SK-N-SH treated with all-trans-retinoic acid at 6 μM for 48 hours (cell line): ENCODE measurements around the gene NTN1.

Experiments used
- ATAC-seq: fragments of 200-7000 bp; cut with Tn5 transposase; 3 replicates; pipeline ENCODE4 v1.9.1; 2020; ENCODE audit warnings: mild to moderate bottlenecking, moderate library complexity
- ARNTL ChIP-seq: fragments of 450-650 bp; formaldehyde crosslinking; IDR thresholded peaks from 2 replicates; pipeline ENCODE4 v1.5.0; 2020; ENCODE audit warnings: low read depth, mild to moderate bottlenecking, moderate library complexity, borderline replicate concordance
- BACH2 ChIP-seq: fragments of 250-450 bp; sonication (Bioruptor Pico); IDR thresholded peaks from 2 replicates; pipeline ENCODE4 v1.9.0; 2021; ENCODE audit warnings: mild to moderate bottlenecking, borderline replicate concordance
- CSDC2 ChIP-seq: fragments of 250-450 bp; sonication (Bioruptor Pico); IDR thresholded peaks from 2 replicates; pipeline ENCODE4 v1.5.0; 2020; ENCODE audit warnings: mild to moderate bottlenecking, moderate library complexity
- ESRRG ChIP-seq: fragments of 250-450 bp; sonication (Bioruptor Pico); IDR thresholded peaks from 2 replicates; pipeline ENCODE4 v1.6.1; 2021; ENCODE audit warnings: mild to moderate bottlenecking
- GLIS3 ChIP-seq: fragments of 250-450 bp; sonication (Bioruptor Pico); IDR thresholded peaks from 2 replicates; pipeline ENCODE4 v1.5.0; 2020; ENCODE audit warnings: mild to moderate bottlenecking, moderate library complexity
- ISL1 ChIP-seq: fragments of 250-450 bp; sonication (Bioruptor Pico); IDR thresholded peaks from 2 replicates; pipeline ENCODE4 v2.1.2; 2022; ENCODE audit warnings: mild to moderate bottlenecking, moderate library complexity
- OSR1 ChIP-seq: fragments of 250-450 bp; sonication (Bioruptor Pico); IDR thresholded peaks from 2 replicates; pipeline ENCODE4 v1.8.0; 2022; ENCODE audit warnings: moderate library complexity, mild to moderate bottlenecking, inconsistent platforms
- PPARA ChIP-seq: fragments of 250-450 bp; sonication (Bioruptor Pico); IDR thresholded peaks from 2 replicates; pipeline ENCODE4 v1.5.0; 2020; ENCODE audit warnings: mild to moderate bottlenecking, borderline replicate concordance
- SNAI2 ChIP-seq: fragments of 250-450 bp; sonication (Bioruptor Pico); IDR thresholded peaks from 2 replicates; pipeline ENCODE4 v1.5.0; 2020; ENCODE audit warnings: mild to moderate bottlenecking, moderate library complexity
- TCF4 ChIP-seq: fragments of 250-450 bp; sonication (Bioruptor Pico); IDR thresholded peaks from 2 replicates; pipeline ENCODE4 v1.8.0; 2021; ENCODE audit warnings: mild to moderate bottlenecking, moderate library complexity, borderline replicate concordance
- TOX ChIP-seq: fragments of 250-450 bp; sonication (Bioruptor Pico); IDR thresholded peaks from 2 replicates; pipeline ENCODE4 v1.8.0; 2021; ENCODE audit warnings: mild to moderate bottlenecking, moderate library complexity, borderline replicate concordance
- ZC3H10 ChIP-seq: fragments of 250-450 bp; sonication (Bioruptor Pico); IDR thresholded peaks from 2 replicates; pipeline ENCODE4 v1.5.1; 2021; ENCODE audit warnings: mild to moderate bottlenecking, moderate library complexity
- ZFP3 ChIP-seq: fragments of 250-450 bp; sonication (Bioruptor Pico); IDR thresholded peaks from 2 replicates; pipeline ENCODE4 v1.5.0; 2020; ENCODE audit warnings: mild to moderate bottlenecking, moderate library complexity
- ZNF70 ChIP-seq: fragments of 450-650 bp; formaldehyde crosslinking; IDR thresholded peaks from 2 replicates; pipeline ENCODE4 v1.5.0; 2020; ENCODE audit warnings: mild to moderate bottlenecking, moderate library complexity
- ZNF8 ChIP-seq: fragments of 450-650 bp; formaldehyde crosslinking; IDR thresholded peaks from 2 replicates; pipeline ENCODE4 v1.5.0; 2020; ENCODE audit warnings: mild to moderate bottlenecking, moderate library complexity
- TF ChIP-seq, protein P1 (sequence below): fragments of 250-450 bp; sonication (Bioruptor Pico); IDR thresholded peaks from 2 replicates; pipeline ENCODE4 v1.5.0; 2020; ENCODE audit warnings: mild to moderate bottlenecking, moderate library complexity
- TF ChIP-seq, protein P2 (sequence below): fragments of 250-450 bp; sonication (Bioruptor Pico); IDR thresholded peaks from 2 replicates; pipeline ENCODE4 v1.5.1; 2021; ENCODE audit warnings: mild to moderate bottlenecking, moderate library complexity
- TF ChIP-seq, protein P3 (sequence below): fragments of 250-450 bp; sonication (Bioruptor Pico); IDR thresholded peaks from 2 replicates; pipeline ENCODE4 v1.8.0; 2020; ENCODE audit warnings: mild to moderate bottlenecking, moderate library complexity, borderline replicate concordance
- TF ChIP-seq, protein P4 (sequence below): fragments of 250-450 bp; sonication (Bioruptor Pico); IDR thresholded peaks from 2 replicates; pipeline ENCODE4 v1.5.1; 2020; ENCODE audit warnings: low read depth, mild to moderate bottlenecking, moderate library complexity
- TF ChIP-seq, protein P5 (sequence below): fragments of 250-450 bp; sonication (Bioruptor Pico); IDR thresholded peaks from 2 replicates; pipeline ENCODE4 v1.8.0; 2021; ENCODE audit warnings: low read depth, mild to moderate bottlenecking, moderate library complexity, borderline replicate concordance

The NTN1 gene

DNA sequence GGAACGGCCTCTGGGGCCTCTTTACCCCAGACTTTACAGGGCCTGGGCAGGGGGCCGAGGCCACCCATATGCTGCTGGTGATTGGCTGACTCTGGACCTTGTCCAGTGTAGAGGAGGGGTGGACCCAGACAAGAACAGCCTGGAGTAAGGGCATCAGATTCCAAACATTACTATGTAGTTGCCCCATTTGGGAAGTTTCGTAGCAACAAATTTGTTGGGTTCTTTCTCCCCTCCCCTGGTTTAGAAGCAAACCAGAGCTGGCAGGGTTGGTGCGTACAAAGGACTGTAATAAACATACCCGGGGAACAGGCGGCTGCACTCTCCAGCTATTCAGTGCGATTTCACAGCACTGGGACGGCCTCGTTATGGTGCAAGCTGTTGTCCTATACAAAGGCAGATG, 145.5 kb downstream of the NTN1 start:
- ATAC-seq, result no peak
- TF ChIP-seq ZNF8 (CRISPR knock-in tag) (no peak), ARNTL (CRISPR knock-in tag) (no peak), ZFP3 (CRISPR knock-in tag) (no peak), ZNF70 (CRISPR knock-in tag) (no peak), ZC3H10 (CRISPR knock-in tag) (no peak), ESRRG (CRISPR knock-in tag) (no peak), PPARA (CRISPR knock-in tag) (no peak), GLIS3 (CRISPR knock-in tag) (no peak), OSR1 (CRISPR knock-in tag) (no peak), TOX (CRISPR knock-in tag) (no peak), SNAI2 (CRISPR knock-in tag) (no peak), ISL1 (no peak), TCF4 (CRISPR knock-in tag) (no peak), CSDC2 (no peak), BACH2 (no peak)
- TF ChIP-seq, protein P1, sequence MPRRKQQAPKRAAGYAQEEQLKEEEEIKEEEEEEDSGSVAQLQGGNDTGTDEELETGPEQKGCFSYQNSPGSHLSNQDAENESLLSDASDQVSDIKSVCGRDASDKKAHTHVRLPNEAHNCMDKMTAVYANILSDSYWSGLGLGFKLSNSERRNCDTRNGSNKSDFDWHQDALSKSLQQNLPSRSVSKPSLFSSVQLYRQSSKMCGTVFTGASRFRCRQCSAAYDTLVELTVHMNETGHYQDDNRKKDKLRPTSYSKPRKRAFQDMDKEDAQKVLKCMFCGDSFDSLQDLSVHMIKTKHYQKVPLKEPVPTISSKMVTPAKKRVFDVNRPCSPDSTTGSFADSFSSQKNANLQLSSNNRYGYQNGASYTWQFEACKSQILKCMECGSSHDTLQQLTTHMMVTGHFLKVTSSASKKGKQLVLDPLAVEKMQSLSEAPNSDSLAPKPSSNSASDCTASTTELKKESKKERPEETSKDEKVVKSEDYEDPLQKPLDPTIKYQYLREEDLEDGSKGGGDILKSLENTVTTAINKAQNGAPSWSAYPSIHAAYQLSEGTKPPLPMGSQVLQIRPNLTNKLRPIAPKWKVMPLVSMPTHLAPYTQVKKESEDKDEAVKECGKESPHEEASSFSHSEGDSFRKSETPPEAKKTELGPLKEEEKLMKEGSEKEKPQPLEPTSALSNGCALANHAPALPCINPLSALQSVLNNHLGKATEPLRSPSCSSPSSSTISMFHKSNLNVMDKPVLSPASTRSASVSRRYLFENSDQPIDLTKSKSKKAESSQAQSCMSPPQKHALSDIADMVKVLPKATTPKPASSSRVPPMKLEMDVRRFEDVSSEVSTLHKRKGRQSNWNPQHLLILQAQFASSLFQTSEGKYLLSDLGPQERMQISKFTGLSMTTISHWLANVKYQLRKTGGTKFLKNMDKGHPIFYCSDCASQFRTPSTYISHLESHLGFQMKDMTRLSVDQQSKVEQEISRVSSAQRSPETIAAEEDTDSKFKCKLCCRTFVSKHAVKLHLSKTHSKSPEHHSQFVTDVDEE (CRISPR knock-in tag), result no peak
- TF ChIP-seq, protein P2, sequence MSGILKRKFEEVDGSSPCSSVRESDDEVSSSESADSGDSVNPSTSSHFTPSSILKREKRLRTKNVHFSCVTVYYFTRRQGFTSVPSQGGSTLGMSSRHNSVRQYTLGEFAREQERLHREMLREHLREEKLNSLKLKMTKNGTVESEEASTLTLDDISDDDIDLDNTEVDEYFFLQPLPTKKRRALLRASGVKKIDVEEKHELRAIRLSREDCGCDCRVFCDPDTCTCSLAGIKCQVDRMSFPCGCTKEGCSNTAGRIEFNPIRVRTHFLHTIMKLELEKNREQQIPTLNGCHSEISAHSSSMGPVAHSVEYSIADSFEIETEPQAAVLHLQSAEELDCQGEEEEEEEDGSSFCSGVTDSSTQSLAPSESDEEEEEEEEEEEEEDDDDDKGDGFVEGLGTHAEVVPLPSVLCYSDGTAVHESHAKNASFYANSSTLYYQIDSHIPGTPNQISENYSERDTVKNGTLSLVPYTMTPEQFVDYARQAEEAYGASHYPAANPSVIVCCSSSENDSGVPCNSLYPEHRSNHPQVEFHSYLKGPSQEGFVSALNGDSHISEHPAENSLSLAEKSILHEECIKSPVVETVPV, result no peak
- TF ChIP-seq, protein P3, sequence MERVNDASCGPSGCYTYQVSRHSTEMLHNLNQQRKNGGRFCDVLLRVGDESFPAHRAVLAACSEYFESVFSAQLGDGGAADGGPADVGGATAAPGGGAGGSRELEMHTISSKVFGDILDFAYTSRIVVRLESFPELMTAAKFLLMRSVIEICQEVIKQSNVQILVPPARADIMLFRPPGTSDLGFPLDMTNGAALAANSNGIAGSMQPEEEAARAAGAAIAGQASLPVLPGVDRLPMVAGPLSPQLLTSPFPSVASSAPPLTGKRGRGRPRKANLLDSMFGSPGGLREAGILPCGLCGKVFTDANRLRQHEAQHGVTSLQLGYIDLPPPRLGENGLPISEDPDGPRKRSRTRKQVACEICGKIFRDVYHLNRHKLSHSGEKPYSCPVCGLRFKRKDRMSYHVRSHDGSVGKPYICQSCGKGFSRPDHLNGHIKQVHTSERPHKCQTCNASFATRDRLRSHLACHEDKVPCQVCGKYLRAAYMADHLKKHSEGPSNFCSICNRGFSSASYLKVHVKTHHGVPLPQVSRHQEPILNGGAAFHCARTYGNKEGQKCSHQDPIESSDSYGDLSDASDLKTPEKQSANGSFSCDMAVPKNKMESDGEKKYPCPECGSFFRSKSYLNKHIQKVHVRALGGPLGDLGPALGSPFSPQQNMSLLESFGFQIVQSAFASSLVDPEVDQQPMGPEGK (CRISPR knock-in tag), result no peak
- TF ChIP-seq, protein P4, sequence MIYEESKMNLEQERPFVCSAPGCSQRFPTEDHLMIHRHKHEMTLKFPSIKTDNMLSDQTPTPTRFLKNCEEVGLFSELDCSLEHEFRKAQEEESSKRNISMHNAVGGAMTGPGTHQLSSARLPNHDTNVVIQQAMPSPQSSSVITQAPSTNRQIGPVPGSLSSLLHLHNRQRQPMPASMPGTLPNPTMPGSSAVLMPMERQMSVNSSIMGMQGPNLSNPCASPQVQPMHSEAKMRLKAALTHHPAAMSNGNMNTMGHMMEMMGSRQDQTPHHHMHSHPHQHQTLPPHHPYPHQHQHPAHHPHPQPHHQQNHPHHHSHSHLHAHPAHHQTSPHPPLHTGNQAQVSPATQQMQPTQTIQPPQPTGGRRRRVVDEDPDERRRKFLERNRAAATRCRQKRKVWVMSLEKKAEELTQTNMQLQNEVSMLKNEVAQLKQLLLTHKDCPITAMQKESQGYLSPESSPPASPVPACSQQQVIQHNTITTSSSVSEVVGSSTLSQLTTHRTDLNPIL (CRISPR knock-in tag), result no peak

DNA sequence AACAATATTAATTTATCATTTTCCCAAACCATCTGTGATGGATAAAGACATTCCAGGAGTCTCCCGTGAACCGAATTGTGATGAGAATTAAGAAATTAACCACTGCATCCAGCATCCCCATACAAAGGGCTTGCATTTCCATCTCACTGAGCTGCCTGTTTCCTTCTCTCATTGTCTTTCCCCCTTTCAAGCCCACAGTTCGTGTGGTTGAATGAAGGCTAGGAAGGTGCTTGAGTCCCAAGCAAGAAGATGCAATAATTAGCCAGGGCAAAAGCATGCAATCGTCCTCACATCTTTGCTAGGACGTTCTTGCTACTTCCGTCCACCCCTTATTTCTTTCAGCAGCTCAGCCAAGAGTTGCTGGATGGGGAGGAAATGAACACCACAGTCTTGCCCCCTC, 146.1 kb downstream of the NTN1 start:
- TF ChIP-seq PPARA (CRISPR knock-in tag) (no peak), BACH2 (no peak), ARNTL (CRISPR knock-in tag) (no peak), CSDC2 (no peak), ZFP3 (CRISPR knock-in tag) (no peak)
- TF ChIP-seq, protein P5, sequence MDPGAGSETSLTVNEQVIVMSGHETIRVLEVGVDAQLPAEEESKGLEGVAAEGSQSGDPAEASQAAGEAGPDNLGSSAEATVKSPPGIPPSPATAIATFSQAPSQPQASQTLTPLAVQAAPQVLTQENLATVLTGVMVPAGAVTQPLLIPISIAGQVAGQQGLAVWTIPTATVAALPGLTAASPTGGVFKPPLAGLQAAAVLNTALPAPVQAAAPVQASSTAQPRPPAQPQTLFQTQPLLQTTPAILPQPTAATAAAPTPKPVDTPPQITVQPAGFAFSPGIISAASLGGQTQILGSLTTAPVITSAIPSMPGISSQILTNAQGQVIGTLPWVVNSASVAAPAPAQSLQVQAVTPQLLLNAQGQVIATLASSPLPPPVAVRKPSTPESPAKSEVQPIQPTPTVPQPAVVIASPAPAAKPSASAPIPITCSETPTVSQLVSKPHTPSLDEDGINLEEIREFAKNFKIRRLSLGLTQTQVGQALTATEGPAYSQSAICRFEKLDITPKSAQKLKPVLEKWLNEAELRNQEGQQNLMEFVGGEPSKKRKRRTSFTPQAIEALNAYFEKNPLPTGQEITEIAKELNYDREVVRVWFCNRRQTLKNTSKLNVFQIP (CRISPR knock-in tag), result no peak
- TF ChIP-seq, protein P3 (CRISPR knock-in tag), result no peak
- TF ChIP-seq, protein P1 (CRISPR knock-in tag), result no peak
- no peak for ATAC-seq
